Omental fat pad (tissue), 4 donors: ENCODE data around the gene C12orf42. TPM values are rescaled to one million over a fixed set of nuclear protein-coding genes. Genes with fewer than 3 reads are reported as not detected.

Experiments
- ATAC-seq: fragments of 150-250 bp; one replicate; pipeline ENCODE4 v1.9.1; 2016; ENCODE audit warnings: mild to moderate bottlenecking, moderate library complexity; ENCODE audit not compliant: low FRiP score
- DNase-seq: peaks from one replicate; pipeline ENCODE4 v3.0.0-alpha.2; 2019; ENCODE audit warnings: low spot score
- CTCF ChIP-seq, 3 donors: fragments of 450-650 bp; IDR thresholded peaks; one replicate each; pipeline ENCODE4 v1.5.1; 2016 to 2017; ENCODE audit warnings: antibody characterized with exemption in 3 of 3, mild to moderate bottlenecking in 3 of 3, moderate library complexity in 2 of 3
- total RNA-seq, 4 donors: library from RNA; depleted of rRNA; stranded (reverse); fragments of >200 nt; gene quantifications; one replicate each; pipeline ENCODE4 v1.1.0, GENCODE V29; 2016

Gene C12orf42
- total RNA-seq, 4 donors from 2014 or later = 0.36 TPM; not detected in 3

GRCh38 chr12:103348935-103349334 is 146.8 kb downstream of the C12orf42 start:
- no peak for TF ChIP-seq CTCF (IDR thresholded peaks at IDR 0.05)
- DNase-seq = no peak
- no peak for ATAC-seq

DNA sequence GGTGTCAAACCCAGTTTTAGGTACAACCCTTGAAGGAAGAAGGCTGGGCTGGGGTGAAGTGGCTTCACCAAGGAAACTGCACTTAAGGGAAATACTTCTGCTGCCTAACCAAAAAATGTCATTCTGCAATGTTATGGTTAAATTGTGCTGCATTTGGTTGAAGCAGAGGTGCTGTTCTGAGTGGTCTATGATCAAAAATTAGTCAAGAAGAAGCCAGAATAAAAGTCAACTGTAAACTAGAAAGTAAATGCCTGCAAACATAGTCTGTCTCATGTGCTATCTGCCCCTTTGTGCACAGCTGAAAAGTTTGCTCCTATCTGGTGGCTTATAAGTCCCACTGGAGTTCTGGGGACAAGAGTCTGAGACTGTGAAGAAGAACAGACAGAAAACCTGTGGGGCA is 158.8 kb downstream of the C12orf42 start:
- DNase-seq = no peak
- TF ChIP-seq CTCF (IDR thresholded peaks at IDR 0.05) = no peak
- no peak for ATAC-seq

DNA sequence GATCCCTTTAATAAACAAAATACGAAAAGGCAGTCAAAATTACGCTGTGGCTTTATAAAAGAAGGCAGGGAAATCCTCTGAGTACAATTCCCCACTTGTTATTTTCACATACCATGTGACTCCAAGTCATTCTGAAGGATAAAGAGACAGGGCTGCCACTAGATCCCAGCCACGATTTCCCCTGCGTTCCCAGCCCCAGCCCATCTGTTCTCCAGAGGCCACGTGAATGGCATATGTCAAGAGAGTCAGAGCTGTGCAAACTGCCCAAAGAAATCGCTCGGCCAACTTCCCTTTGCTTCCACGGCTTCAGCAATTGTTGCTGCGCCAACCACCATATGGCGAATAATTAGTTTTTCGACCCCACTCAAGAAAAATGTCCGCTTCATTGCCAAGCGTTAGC is 161.3 kb downstream of the C12orf42 start:
- no peak for TF ChIP-seq CTCF (IDR thresholded peaks at IDR 0.05)
- DNase-seq (no peak), ATAC-seq (no peak)

DNA sequence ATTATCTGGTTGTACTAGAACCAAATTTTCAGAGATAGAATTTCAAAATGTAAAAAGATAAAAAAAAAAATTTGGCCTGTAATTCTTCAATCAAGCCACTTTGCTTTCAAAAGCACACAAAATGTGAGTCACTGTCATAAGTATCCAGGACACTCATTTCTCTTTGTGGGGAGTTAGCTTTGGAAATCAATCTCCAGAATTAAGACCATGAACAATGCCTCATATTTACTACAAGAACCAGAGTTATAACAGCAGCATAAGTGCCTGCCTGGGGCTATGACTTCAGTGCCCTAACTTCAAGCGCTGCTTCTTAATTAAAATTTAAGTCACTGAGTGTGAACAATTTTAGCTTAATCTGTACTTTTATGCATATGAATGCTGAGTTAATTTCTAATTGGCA is 162.1 kb downstream of the C12orf42 start:
- TF ChIP-seq CTCF (IDR thresholded peaks at IDR 0.05) = no peak
- ATAC-seq (no peak), DNase-seq (no peak)

DNA sequence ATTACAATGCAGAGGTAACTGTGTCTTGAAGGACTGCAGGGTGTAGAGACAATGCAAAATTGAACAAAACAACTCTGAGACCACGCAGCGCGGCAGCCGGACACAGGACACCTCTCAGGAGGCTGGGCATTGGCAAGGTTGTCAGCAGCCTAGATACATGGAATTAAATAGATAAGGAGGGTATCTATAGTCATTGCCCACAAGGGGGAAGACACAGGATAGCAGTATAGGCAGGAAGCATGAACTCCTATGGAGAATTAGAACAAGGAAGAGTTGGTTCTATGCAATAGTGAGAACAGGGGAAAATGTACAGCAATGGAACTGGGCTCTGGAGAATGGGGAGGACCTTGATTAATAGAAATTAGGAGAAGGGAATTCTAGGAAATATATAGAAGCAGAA is 164.1 kb downstream of the C12orf42 start:
- ATAC-seq (no peak), DNase-seq (no peak)
- TF ChIP-seq CTCF (IDR thresholded peaks at IDR 0.05) = no peak

GRCh38 chr12:103330672-103331071 is 165.1 kb downstream of the C12orf42 start:
- no peak for ATAC-seq
- DNase-seq = no peak
- TF ChIP-seq CTCF (IDR thresholded peaks at IDR 0.05) = no peak

- TF ChIP-seq CTCF (IDR thresholded peaks at IDR 0.05) = no peak
- DNase-seq (no peak), ATAC-seq (no peak)
Measured at GRCh38 chr12:103327676-103328075, 168.1 kb downstream of the C12orf42 start.
